ENCODE measurements around the gene GRIA2.

DNA sequence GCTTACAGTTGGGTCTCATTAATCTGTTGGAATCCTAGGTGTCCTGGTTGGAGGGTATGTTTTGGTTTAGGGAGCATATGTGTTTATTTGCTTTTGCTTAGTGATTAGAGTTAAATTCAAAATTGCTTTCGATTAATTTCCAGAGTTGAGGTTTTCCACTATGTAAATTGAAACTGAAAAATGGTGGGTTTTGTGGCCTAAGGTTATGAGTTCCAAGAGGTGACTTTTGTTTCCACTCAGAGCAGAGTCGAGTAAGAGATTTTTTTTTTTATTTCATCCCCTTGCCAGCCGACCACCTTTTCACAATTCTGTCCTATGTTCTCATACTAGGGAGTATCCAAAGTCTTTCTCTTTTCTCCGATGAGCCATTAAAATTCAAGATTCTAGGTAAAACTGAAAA lies 66.9 kb downstream of the GRIA2 start:
- TF ChIP-seq, protein P1, sequence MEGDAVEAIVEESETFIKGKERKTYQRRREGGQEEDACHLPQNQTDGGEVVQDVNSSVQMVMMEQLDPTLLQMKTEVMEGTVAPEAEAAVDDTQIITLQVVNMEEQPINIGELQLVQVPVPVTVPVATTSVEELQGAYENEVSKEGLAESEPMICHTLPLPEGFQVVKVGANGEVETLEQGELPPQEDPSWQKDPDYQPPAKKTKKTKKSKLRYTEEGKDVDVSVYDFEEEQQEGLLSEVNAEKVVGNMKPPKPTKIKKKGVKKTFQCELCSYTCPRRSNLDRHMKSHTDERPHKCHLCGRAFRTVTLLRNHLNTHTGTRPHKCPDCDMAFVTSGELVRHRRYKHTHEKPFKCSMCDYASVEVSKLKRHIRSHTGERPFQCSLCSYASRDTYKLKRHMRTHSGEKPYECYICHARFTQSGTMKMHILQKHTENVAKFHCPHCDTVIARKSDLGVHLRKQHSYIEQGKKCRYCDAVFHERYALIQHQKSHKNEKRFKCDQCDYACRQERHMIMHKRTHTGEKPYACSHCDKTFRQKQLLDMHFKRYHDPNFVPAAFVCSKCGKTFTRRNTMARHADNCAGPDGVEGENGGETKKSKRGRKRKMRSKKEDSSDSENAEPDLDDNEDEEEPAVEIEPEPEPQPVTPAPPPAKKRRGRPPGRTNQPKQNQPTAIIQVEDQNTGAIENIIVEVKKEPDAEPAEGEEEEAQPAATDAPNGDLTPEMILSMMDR (conservative IDR thresholded peaks at IDR 0.05; ENCODE audit: low read depth, low read length): no peak
- TF ChIP-seq EZH2 (IDR thresholded peaks at IDR 0.05; ENCODE audit: borderline replicate concordance, low read depth, low read length, poor library complexity, severe bottlenecking): no peak
